A549 (cell line): ENCODE results near the gene NUAK2. TPM values are rescaled to one million over a fixed set of nuclear protein-coding genes. Genes with fewer than 3 reads are reported as not detected.

ENCODE experiments used
- ATAC-seq, 2 experiments: fragments of 200-7000 bp in 1 of 2; fragments of >200 bp in 1 of 2; cut with Nextera tagmentation in 1 of 2; cut with Tn5 transposase in 1 of 2; 3 replicates each; pipeline versions ENCODE4 v1.8.0 to v1.9.1; 2018 to 2020; ENCODE audit warnings: mild to moderate bottlenecking in 1 of 2, moderate library complexity in 1 of 2
- CTCF ChIA-PET: fragments of 300-600 bp; sonication (Branson Sonifier 250); formaldehyde crosslinking; extraction: SDS; loops from one replicate; lab custom pipeline; 2021; ENCODE audit warnings: antibody characterized with exemption, inconsistent platforms; lab: Yijun Ruan, JAX
- POLR2A ChIA-PET: fragments of 350-600 bp; formaldehyde crosslinking; extraction: SDS; loops from one replicate; lab custom pipeline; 2021; ENCODE audit warnings: antibody characterized with exemption, inconsistent platforms; lab: Yijun Ruan, JAX
- DNase-seq, 2 experiments: peaks; one replicate each; pipeline versions ENCODE4 v3.0.0 to v3.0.0-alpha.2; 2011 to 2016; ENCODE audit warnings: low read depth in 1 of 2, low spot score in 1 of 2
- FAIRE-seq: peaks from 2 replicates; lab custom pipeline; 2011; peaks lifted over from hg19 to GRCh38; lab: Jason Lieb, UNC
- H3K27ac ChIP-seq, 2 experiments: fragments of >200 bp; sonication (Bioruptor Twin); formaldehyde crosslinking; 3 replicates each; pipeline ENCODE4 v1.5.1; 2016 to 2017
- H3K4me1 ChIP-seq: fragments of >200 bp; sonication (Bioruptor Twin); formaldehyde crosslinking; 3 replicates; pipeline ENCODE4 v1.6.1; 2016
- H3K4me2 ChIP-seq: fragments of >200 bp; sonication (Bioruptor Twin); formaldehyde crosslinking; 3 replicates; pipeline ENCODE4 v1.6.1; 2016
- H3K4me3 ChIP-seq: fragments of >200 bp; sonication (Bioruptor Twin); formaldehyde crosslinking; 3 replicates; pipeline ENCODE4 v1.5.1; 2016
- H3K9me3 ChIP-seq: fragments of >200 bp; sonication (Bioruptor Twin); formaldehyde crosslinking; 3 replicates; pipeline ENCODE4 v1.6.1; 2016
- CBX2 ChIP-seq: fragments of 200-600 bp; sonication (generic); IDR thresholded peaks from 2 replicates; pipeline ENCODE4 v1.6.1; 2016; ENCODE audit warnings: low read depth, mild to moderate bottlenecking, borderline replicate concordance
- CHD4 ChIP-seq: fragments of 200-600 bp; sonication (generic); IDR thresholded peaks from 2 replicates; pipeline ENCODE4 v1.6.1; 2016; ENCODE audit warnings: antibody characterized with exemption, mild to moderate bottlenecking, borderline replicate concordance
- EHF ChIP-seq: fragments of 250-450 bp; sonication (Bioruptor Pico); IDR thresholded peaks from 2 replicates; pipeline ENCODE4 v1.5.0; 2020; ENCODE audit warnings: mild to moderate bottlenecking
- EP300 ChIP-seq, 2 experiments: fragments of >200 bp; sonication (Bioruptor Twin); formaldehyde crosslinking; IDR thresholded peaks; 2 replicates in 1 of 2; 3 replicates in 1 of 2; pipeline ENCODE4 v1.6.1; 2016 to 2017
- GATA3 ChIP-seq: IDR thresholded peaks from 2 replicates; pipeline ENCODE4 v1.6.1; 2012; ENCODE audit warnings: borderline replicate concordance
- HEYL ChIP-seq: fragments of 250-450 bp; sonication (Bioruptor Pico); IDR thresholded peaks from 2 replicates; pipeline ENCODE4 v1.8.0; 2021; ENCODE audit warnings: mild to moderate bottlenecking, moderate library complexity
- JUN ChIP-seq, 2 experiments: fragments of >200 bp; sonication (Bioruptor Twin); formaldehyde crosslinking; IDR thresholded peaks; 2 replicates in 1 of 2; 3 replicates in 1 of 2; pipeline ENCODE4 v1.6.1; 2016 to 2017
- KDM1A ChIP-seq: fragments of 200-600 bp; sonication (generic); IDR thresholded peaks from 2 replicates; pipeline ENCODE4 v1.6.1; 2016; ENCODE audit warnings: low read depth, mild to moderate bottlenecking
- KDM5A ChIP-seq: fragments of 200-600 bp; sonication (generic); IDR thresholded peaks from 2 replicates; pipeline ENCODE4 v1.6.1; 2016; ENCODE audit warnings: antibody characterized with exemption, mild to moderate bottlenecking
- MYC ChIP-seq: IDR thresholded peaks from 2 replicates; pipeline ENCODE4 v1.6.1; 2012; ENCODE audit warnings: mild to moderate bottlenecking, inconsistent platforms, low read length, improper control_type of control experiment, borderline replicate concordance
- RAD21 ChIP-seq, 2 experiments: fragments of >200 bp in 1 of 2; sonication (Bioruptor Twin) in 1 of 2; formaldehyde crosslinking in 1 of 2; IDR thresholded peaks in 1 of 2; conservative IDR thresholded peaks in 1 of 2; 2 replicates in 1 of 2; 3 replicates in 1 of 2; pipeline ENCODE4 v1.6.1; 2012 to 2018; ENCODE audit warnings: inconsistent platforms in 1 of 2
- RARB ChIP-seq: fragments of 250-450 bp; sonication (Bioruptor Pico); IDR thresholded peaks from 2 replicates; pipeline ENCODE4 v1.8.0; 2021; ENCODE audit warnings: mild to moderate bottlenecking, moderate library complexity
- RFX5 ChIP-seq: fragments of 450-650 bp; IDR thresholded peaks from 2 replicates; pipeline ENCODE4 v1.7.1; 2014; ENCODE audit warnings: antibody characterized with exemption, mild to moderate bottlenecking, moderate library complexity
- SMC3 ChIP-seq: fragments of >200 bp; sonication (Bioruptor Twin); formaldehyde crosslinking; IDR thresholded peaks from 3 replicates; pipeline ENCODE4 v1.6.1; 2018; ENCODE audit warnings: inconsistent platforms
- TFCP2L1 ChIP-seq: fragments of 250-450 bp; sonication (Bioruptor Pico); IDR thresholded peaks from 2 replicates; pipeline ENCODE4 v1.5.0; 2021; ENCODE audit warnings: mild to moderate bottlenecking
- TP53 ChIP-seq: fragments of 250-450 bp; sonication (Bioruptor Pico); IDR thresholded peaks from 2 replicates; pipeline ENCODE4 v1.5.0; 2021; ENCODE audit warnings: mild to moderate bottlenecking, moderate library complexity
- ZC3H11A ChIP-seq: fragments of 450-650 bp; IDR thresholded peaks from 2 replicates; pipeline ENCODE4 v1.6.1; 2014; ENCODE audit warnings: antibody characterized with exemption, mild to moderate bottlenecking
- ZFP36 ChIP-seq: fragments of 450-650 bp; IDR thresholded peaks from 2 replicates; pipeline ENCODE4 v1.6.1; 2014; ENCODE audit warnings: borderline replicate concordance; ENCODE audit not compliant: partially characterized antibody
- ZSCAN20 ChIP-seq: fragments of 250-450 bp; sonication (Bioruptor Pico); IDR thresholded peaks from 2 replicates; pipeline ENCODE4 v1.8.0; 2022; ENCODE audit warnings: mild to moderate bottlenecking, moderate library complexity
- polyA plus RNA-seq, 4 experiments: library from polyadenylated mRNA; depleted of rRNA in 3 of 4; stranded (reverse); fragments of >200 nt; fragmentation: RNase III in 1 of 4; extraction: RNeasy Plus Mini Kit Qiagen cat#74134 plus additional on column Dnase treatment in 1 of 4; gene quantifications; 2 replicates in 3 of 4; 3 replicates in 1 of 4; pipeline ENCODE4 v1.2.3, GENCODE V29; 2011 to 2017
- TF ChIP-seq, protein P1 (sequence below): fragments of >200 bp; sonication (Bioruptor Twin); formaldehyde crosslinking; IDR thresholded peaks from 3 replicates; pipeline ENCODE4 v1.5.1; 2016
- TF ChIP-seq, protein P2 (sequence below): IDR thresholded peaks from 2 replicates; pipeline ENCODE4 v1.6.1; 2012
- TF ChIP-seq, protein P3 (sequence below): fragments of 450-650 bp; IDR thresholded peaks from 2 replicates; pipeline ENCODE4 v1.6.1; 2014; ENCODE audit warnings: antibody characterized with exemption
- TF ChIP-seq, protein P4 (sequence below): IDR thresholded peaks from 2 replicates; pipeline ENCODE4 v1.6.1; 2012
- TF ChIP-seq, protein P5 (sequence below): fragments of 250-450 bp; sonication (Bioruptor Pico); IDR thresholded peaks from 2 replicates; pipeline ENCODE4 v1.5.0; 2020; ENCODE audit warnings: low read depth, mild to moderate bottlenecking, moderate library complexity
- TF ChIP-seq, protein P6 (sequence below): fragments of >200 bp; sonication (Bioruptor Twin); formaldehyde crosslinking; IDR thresholded peaks from 2 replicates; pipeline ENCODE4 v1.6.1; 2016
- TF ChIP-seq, protein P7 (sequence below): fragments of 250-450 bp; sonication (Bioruptor Pico); IDR thresholded peaks from 2 replicates; pipeline ENCODE4 v1.5.0; 2021; ENCODE audit warnings: mild to moderate bottlenecking, moderate library complexity, borderline replicate concordance

NUAK2 gene
- polyA plus RNA-seq, 2 of the 4 experiments (the other 2 are of a cell fraction): 29.7 to 37.8 TPM

DNA sequence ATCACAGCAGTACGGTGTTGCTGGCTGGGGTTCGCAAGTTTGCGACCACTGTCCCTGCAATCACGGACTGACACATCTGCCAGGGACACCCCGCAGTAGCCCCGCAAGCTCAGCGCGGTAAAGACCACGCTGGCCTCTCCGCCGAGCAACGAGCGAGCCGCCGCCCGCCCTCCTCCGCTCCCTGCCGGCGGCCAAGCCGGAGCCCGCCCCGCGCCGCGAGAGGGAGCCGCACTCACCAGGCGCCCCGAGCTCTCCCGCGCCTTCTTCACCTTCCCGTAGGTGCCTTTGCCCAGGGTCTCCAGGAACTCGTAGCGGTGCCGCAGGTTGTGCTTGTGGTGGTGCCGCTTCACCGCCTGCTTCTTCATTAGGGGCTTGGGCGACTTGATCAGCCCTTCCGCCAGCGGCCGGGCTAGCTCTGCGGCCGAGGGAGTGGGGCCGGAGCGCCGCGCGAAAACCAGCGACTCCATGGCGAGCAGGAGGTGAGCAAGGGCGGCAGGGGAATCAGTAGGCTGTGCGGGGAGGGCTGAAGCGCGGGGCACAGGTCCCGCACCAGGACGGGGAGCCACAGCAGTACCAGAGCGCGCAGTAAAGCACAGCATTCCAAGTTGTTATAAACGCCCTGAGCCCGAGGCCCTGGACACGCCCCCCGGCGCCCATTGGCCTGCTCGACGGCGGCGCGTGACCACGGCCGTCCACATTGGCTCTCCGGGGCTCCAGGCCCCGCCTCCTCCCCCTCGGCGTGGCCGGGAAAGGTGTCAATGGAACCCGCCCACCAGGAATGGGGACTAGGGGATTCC, at the start of gene NUAK2 (continued):
- TF ChIP-seq RAD21 (conservative IDR thresholded peaks at IDR 0.05 in 1 of 2, IDR thresholded peaks at IDR 0.05 in 1 of 2) (peak; percentile 6 to 9; a peak in 2 of 5 replicates), EHF (CRISPR knock-in tag) (no peak), GATA3 (peak; percentile 45), KDM1A (no peak), CHD4 (no peak), TP53 (no peak), RARB (CRISPR knock-in tag) (no peak), EP300 (IDR thresholded peaks at IDR 0.05) (no peak), ZFP36 (peak; percentile 78), MYC (no peak), HEYL (CRISPR knock-in tag) (no peak), TFCP2L1 (no peak), JUN (IDR thresholded peaks at IDR 0.05) (peak; percentile 93 to 99), KDM5A (no peak), SMC3 (no peak; the same call in 2 of the 3 replicates), CBX2 (no peak), ZSCAN20 (CRISPR knock-in tag) (no peak), ZC3H11A (no peak), RFX5 (peak; percentile 26; the same call in 1 of the 2 replicates)
- TF ChIP-seq, protein P1, sequence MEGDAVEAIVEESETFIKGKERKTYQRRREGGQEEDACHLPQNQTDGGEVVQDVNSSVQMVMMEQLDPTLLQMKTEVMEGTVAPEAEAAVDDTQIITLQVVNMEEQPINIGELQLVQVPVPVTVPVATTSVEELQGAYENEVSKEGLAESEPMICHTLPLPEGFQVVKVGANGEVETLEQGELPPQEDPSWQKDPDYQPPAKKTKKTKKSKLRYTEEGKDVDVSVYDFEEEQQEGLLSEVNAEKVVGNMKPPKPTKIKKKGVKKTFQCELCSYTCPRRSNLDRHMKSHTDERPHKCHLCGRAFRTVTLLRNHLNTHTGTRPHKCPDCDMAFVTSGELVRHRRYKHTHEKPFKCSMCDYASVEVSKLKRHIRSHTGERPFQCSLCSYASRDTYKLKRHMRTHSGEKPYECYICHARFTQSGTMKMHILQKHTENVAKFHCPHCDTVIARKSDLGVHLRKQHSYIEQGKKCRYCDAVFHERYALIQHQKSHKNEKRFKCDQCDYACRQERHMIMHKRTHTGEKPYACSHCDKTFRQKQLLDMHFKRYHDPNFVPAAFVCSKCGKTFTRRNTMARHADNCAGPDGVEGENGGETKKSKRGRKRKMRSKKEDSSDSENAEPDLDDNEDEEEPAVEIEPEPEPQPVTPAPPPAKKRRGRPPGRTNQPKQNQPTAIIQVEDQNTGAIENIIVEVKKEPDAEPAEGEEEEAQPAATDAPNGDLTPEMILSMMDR: no peak; the same call in 2 of the 3 replicates
- TF ChIP-seq, protein P2, sequence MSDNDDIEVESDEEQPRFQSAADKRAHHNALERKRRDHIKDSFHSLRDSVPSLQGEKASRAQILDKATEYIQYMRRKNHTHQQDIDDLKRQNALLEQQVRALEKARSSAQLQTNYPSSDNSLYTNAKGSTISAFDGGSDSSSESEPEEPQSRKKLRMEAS: peak; percentile 72
- TF ChIP-seq, protein P3, sequence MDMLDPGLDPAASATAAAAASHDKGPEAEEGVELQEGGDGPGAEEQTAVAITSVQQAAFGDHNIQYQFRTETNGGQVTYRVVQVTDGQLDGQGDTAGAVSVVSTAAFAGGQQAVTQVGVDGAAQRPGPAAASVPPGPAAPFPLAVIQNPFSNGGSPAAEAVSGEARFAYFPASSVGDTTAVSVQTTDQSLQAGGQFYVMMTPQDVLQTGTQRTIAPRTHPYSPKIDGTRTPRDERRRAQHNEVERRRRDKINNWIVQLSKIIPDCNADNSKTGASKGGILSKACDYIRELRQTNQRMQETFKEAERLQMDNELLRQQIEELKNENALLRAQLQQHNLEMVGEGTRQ: peak; percentile 92

DNA sequence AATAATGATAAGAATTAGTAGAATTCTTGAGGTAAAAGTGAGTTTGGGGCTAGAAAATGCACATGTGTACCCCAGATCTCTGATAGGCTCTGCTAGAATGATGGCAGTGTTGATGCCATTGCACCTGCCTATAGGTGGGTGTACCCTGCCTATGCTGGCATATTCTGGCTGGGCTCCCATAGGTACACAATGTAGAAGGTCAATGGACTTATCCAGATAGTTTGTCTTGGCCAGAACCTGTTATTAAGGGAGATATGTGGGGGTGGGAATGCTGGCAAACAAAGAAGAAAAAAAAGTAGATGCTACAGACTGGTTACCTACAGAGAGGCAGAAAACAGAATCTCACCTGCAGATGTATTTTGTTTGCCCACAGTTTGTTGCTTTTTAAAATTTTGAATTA, 49.2 kb upstream of the NUAK2 start:
- TF ChIP-seq, protein P4, sequence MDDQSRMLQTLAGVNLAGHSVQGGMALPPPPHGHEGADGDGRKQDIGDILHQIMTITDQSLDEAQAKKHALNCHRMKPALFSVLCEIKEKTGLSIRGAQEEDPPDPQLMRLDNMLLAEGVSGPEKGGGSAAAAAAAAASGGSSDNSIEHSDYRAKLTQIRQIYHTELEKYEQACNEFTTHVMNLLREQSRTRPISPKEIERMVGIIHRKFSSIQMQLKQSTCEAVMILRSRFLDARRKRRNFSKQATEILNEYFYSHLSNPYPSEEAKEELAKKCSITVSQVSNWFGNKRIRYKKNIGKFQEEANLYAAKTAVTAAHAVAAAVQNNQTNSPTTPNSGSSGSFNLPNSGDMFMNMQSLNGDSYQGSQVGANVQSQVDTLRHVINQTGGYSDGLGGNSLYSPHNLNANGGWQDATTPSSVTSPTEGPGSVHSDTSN: no peak
- TF ChIP-seq, protein P5, sequence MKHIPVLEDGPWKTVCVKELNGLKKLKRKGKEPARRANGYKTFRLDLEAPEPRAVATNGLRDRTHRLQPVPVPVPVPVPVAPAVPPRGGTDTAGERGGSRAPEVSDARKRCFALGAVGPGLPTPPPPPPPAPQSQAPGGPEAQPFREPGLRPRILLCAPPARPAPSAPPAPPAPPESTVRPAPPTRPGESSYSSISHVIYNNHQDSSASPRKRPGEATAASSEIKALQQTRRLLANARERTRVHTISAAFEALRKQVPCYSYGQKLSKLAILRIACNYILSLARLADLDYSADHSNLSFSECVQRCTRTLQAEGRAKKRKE: no peak
- TF ChIP-seq, protein P6, sequence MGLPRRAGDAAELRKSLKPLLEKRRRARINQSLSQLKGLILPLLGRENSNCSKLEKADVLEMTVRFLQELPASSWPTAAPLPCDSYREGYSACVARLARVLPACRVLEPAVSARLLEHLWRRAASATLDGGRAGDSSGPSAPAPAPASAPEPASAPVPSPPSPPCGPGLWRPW: no peak
- TF ChIP-seq, protein P7, sequence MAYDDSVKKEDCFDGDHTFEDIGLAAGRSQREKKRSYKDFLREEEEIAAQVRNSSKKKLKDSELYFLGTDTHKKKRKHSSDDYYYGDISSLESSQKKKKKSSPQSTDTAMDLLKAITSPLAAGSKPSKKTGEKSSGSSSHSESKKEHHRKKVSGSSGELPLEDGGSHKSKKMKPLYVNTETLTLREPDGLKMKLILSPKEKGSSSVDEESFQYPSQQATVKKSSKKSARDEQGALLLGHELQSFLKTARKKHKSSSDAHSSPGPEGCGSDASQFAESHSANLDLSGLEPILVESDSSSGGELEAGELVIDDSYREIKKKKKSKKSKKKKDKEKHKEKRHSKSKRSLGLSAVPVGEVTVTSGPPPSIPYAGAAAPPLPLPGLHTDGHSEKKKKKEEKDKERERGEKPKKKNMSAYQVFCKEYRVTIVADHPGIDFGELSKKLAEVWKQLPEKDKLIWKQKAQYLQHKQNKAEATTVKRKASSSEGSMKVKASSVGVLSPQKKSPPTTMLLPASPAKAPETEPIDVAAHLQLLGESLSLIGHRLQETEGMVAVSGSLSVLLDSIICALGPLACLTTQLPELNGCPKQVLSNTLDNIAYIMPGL (CRISPR knock-in tag): no peak
- Histone ChIP-seq H3K4me2 (no peak overlapping the region), H3K9me3 (no peaks in the 10 kb centered on the region), H3K4me3 (no peak overlapping the region), H3K27ac (no peak overlapping the region), H3K4me1 (peaks cover 38% of the 10 kb centered on the region)
- DNase-seq (no peak), ATAC-seq (no peak), FAIRE-seq (no peak)
- ChIA-PET CTCF (interaction anchor here (1.7 to 7.2 kb wide), 3 partner anchors 16 to 115 kb away, joined by 6 to 49 read pairs (median 10); no protein-coding TSS in a partner anchor), POLR2A (no interaction called here)
